MM.1S (cell line): ENCODE data around the gene BCAS2.

ENCODE experiments used
- DNase-seq: peaks from one replicate; pipeline ENCODE4 v3.0.0-alpha.2; 2015
- H2AFZ ChIP-seq: fragments of 300-600 bp; sonication (generic); 2 replicates; pipeline ENCODE4 v1.6.0; 2016; ENCODE audit warnings: antibody characterized with exemption, low read length
- H3F3A ChIP-seq: fragments of 300-600 bp; sonication (generic); 2 replicates; pipeline ENCODE4 v1.6.1; 2016; ENCODE audit warnings: mild to moderate bottlenecking, antibody characterized with exemption, low read length, moderate library complexity, mixed read lengths; ENCODE audit not compliant: insufficient read depth
- H3K27ac ChIP-seq: fragments of 300-600 bp; sonication (generic); 2 replicates; pipeline ENCODE4 v1.5.1; 2016; ENCODE audit warnings: mild to moderate bottlenecking, low read length
- H3K27me3 ChIP-seq: fragments of 300-600 bp; sonication (generic); replicated peaks from 2 replicates; pipeline ENCODE4 v1.6.0; 2016; ENCODE audit warnings: low read length; ENCODE audit not compliant: insufficient read depth
- H3K36me3 ChIP-seq: fragments of 300-600 bp; sonication (generic); replicated peaks from 2 replicates; pipeline ENCODE4 v1.6.1; 2016; ENCODE audit warnings: mild to moderate bottlenecking, low read length, mixed read lengths; ENCODE audit not compliant: insufficient read depth
- H3K4me1 ChIP-seq: fragments of 300-600 bp; sonication (generic); 2 replicates; pipeline ENCODE4 v1.6.1; 2016; ENCODE audit warnings: low read length, mixed read lengths
- H3K4me2 ChIP-seq: fragments of 300-600 bp; sonication (generic); 2 replicates; pipeline ENCODE4 v1.6.0; 2016; ENCODE audit warnings: low read depth, low read length
- H3K4me3 ChIP-seq: fragments of 300-600 bp; sonication (generic); 2 replicates; pipeline ENCODE4 v1.5.1; 2016; ENCODE audit warnings: low read length, mixed read lengths
- H3K79me2 ChIP-seq: fragments of 300-600 bp; sonication (generic); 2 replicates; pipeline ENCODE4 v1.6.1; 2016; ENCODE audit warnings: mixed run types, low read length, mixed read lengths
- H3K9ac ChIP-seq: fragments of 300-600 bp; sonication (generic); 2 replicates; pipeline ENCODE4 v1.6.1; 2016; ENCODE audit warnings: low read length, mixed read lengths
- H3K9me2 ChIP-seq: fragments of 300-600 bp; sonication (generic); replicated peaks from 2 replicates; pipeline ENCODE4 v1.6.1; 2016; ENCODE audit warnings: mild to moderate bottlenecking, low read length, mixed read lengths; ENCODE audit not compliant: insufficient read depth
- H3K9me3 ChIP-seq: fragments of 300-600 bp; sonication (generic); replicated peaks from 2 replicates; pipeline ENCODE4 v1.6.1; 2016; ENCODE audit warnings: mild to moderate bottlenecking, low read length, mixed read lengths; ENCODE audit not compliant: insufficient read depth
- H4K20me1 ChIP-seq: fragments of 300-600 bp; sonication (generic); 2 replicates; pipeline ENCODE4 v1.6.1; 2016; ENCODE audit warnings: mild to moderate bottlenecking, low read length, moderate library complexity, mixed read lengths; ENCODE audit not compliant: insufficient read depth
- CTCF ChIP-seq: fragments of 300-600 bp; sonication (generic); IDR thresholded peaks from 2 replicates; pipeline ENCODE4 v1.5.1; 2016; ENCODE audit warnings: antibody characterized with exemption, low read length, mixed read lengths
- EZH2 ChIP-seq: fragments of 300-600 bp; sonication (generic); optimal IDR thresholded peaks from 2 replicates; pipeline ENCODE3; 2017; ENCODE audit warnings: low read depth, mild to moderate bottlenecking, antibody characterized with exemption, low read length, mixed read lengths
- EZH2phosphoT487 ChIP-seq: fragments of 300-600 bp; sonication (generic); IDR thresholded peaks from 2 replicates; pipeline ENCODE4 v1.6.1; 2018; ENCODE audit warnings: antibody characterized with exemption, low read length

BCAS2 gene

GRCh38 chr1:114545315-114545714 is 36.1 kb downstream of the BCAS2 start:
- Histone ChIP-seq H3K4me2 (no peak overlapping the region), H2AFZ (no peak overlapping the region)

GRCh38 chr1:114540821-114541220 is 40.6 kb downstream of the BCAS2 start:
- no peaks in the 10 kb centered on the region for H3K27me3 ChIP-seq
- no peaks in the 10 kb centered on the region for H3F3A ChIP-seq
- no peaks in the 10 kb centered on the region for H3K36me3 ChIP-seq
- no peak overlapping the region for H3K4me2 ChIP-seq
- no peak overlapping the region for H3K27ac ChIP-seq
- H3K9me2 ChIP-seq: no peaks in the 10 kb centered on the region
- no peaks in the 10 kb centered on the region for H3K9me3 ChIP-seq
- H3K79me2 ChIP-seq: no peaks in the 10 kb centered on the region
- no peak for DNase-seq
- H4K20me1 ChIP-seq: no peaks in the 10 kb centered on the region
- H3K4me1 ChIP-seq: no peaks in the 10 kb centered on the region
- TF ChIP-seq CTCF: no peak
- no peak overlapping the region for H2AFZ ChIP-seq
- H3K4me3 ChIP-seq: no peak overlapping the region
- no peak overlapping the region for H3K9ac ChIP-seq

More at GRCh38 chr1:114545315-114545714, 36.1 kb downstream of the BCAS2 start:
- no peak overlapping the region for H3K4me3 ChIP-seq
- H3K9me3 ChIP-seq: no peaks in the 10 kb centered on the region
- no peak for DNase-seq
- H3K4me1 ChIP-seq: no peaks in the 10 kb centered on the region
- H3K27me3 ChIP-seq: no peaks in the 10 kb centered on the region
- H3F3A ChIP-seq: no peaks in the 10 kb centered on the region
- no peaks in the 10 kb centered on the region for H3K79me2 ChIP-seq
- no peaks in the 10 kb centered on the region for H3K36me3 ChIP-seq
- TF ChIP-seq CTCF (no peak), EZH2 (no peak), EZH2phosphoT487 (no peak)
- no peak overlapping the region for H3K9ac ChIP-seq
- H3K9me2 ChIP-seq: no peaks in the 10 kb centered on the region
- H4K20me1 ChIP-seq: no peaks in the 10 kb centered on the region
- H3K27ac ChIP-seq: no peak overlapping the region

DNA sequence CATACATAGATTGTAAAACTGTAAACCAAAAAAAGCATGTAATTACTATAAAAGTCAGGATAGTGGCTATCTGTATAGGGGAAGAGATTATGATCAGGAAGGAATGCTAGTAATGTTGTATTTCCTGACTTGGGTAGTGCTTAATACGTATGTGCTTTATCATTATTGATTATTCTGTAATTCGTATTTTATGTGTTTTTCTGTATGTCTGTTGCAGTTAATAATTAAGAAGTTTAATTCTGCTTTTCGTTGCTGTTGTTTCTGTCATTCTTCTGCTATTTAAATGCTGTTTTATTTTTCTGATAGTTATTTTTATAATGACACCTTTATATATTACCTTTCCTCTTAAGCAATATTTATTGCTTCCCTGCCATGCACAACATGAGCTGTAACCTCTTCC is 41.1 kb downstream of the BCAS2 start:
- Histone ChIP-seq H3K4me1 (no peaks in the 10 kb centered on the region), H3K9ac (no peak overlapping the region), H4K20me1 (no peaks in the 10 kb centered on the region), H3K27ac (no peak overlapping the region), H3K79me2 (no peaks in the 10 kb centered on the region), H3K27me3 (no peaks in the 10 kb centered on the region), H3K4me3 (no peak overlapping the region), H3K9me2 (no peaks in the 10 kb centered on the region), H2AFZ (no peak overlapping the region), H3K4me2 (no peak overlapping the region), H3K9me3 (no peaks in the 10 kb centered on the region), H3F3A (no peaks in the 10 kb centered on the region), H3K36me3 (no peaks in the 10 kb centered on the region)
- no peak for DNase-seq
- no peak for TF ChIP-seq EZH2phosphoT487
- no peak for TF ChIP-seq CTCF
- no peak for TF ChIP-seq EZH2

- Histone ChIP-seq H3K9me2 (no peaks in the 10 kb centered on the region), H3K4me2 (no peak overlapping the region), H3K4me1 (no peaks in the 10 kb centered on the region), H2AFZ (no peak overlapping the region), H3K9ac (no peak overlapping the region), H3K9me3 (no peaks in the 10 kb centered on the region), H3K27ac (no peak overlapping the region), H4K20me1 (no peaks in the 10 kb centered on the region), H3F3A (no peaks in the 10 kb centered on the region), H3K36me3 (no peaks in the 10 kb centered on the region), H3K79me2 (no peaks in the 10 kb centered on the region), H3K4me3 (no peak overlapping the region), H3K27me3 (no peaks in the 10 kb centered on the region)
- TF ChIP-seq EZH2phosphoT487 (no peak), EZH2 (no peak), CTCF (no peak)
- no peak for DNase-seq
Measured at GRCh38 chr1:114536043-114536442, 45.4 kb downstream of the BCAS2 start.
